H9 (cell line): ENCODE data around the gene MCF2L2. TPM values are rescaled to one million over a fixed set of nuclear protein-coding genes. Genes with fewer than 3 reads are reported as not detected.
A peak's percentile ranks its signal among the peaks of the same experiment; 100 is the strongest.

ENCODE experiments used
- DNase-seq: peaks from one replicate; pipeline ENCODE4 v3.0.0-alpha.2; 2017
- H2AFZ ChIP-seq: one replicate; pipeline ENCODE4 v1.6.1; 2013; ENCODE audit warnings: mild to moderate bottlenecking, low read length, control low read depth, moderate library complexity
- H2AK5ac ChIP-seq: 2 replicates; pipeline ENCODE4 v1.6.1; 2013; ENCODE audit warnings: low read length, control low read depth, mixed read lengths; ENCODE audit not compliant: insufficient read length
- H2BK120ac ChIP-seq: one replicate; pipeline ENCODE4 v1.6.1; 2013; ENCODE audit warnings: low read depth, mild to moderate bottlenecking, low read length, control low read depth, inconsistent platforms; ENCODE audit not compliant: poor library complexity, severe bottlenecking
- H2BK12ac ChIP-seq: 2 replicates; pipeline ENCODE4 v1.6.1; 2013; ENCODE audit warnings: low read length, control low read depth, mixed read lengths, low read depth; ENCODE audit not compliant: insufficient read length
- H2BK15ac ChIP-seq: 2 replicates; pipeline ENCODE4 v1.6.1; 2013; ENCODE audit warnings: low read depth, low read length, control low read depth
- H2BK20ac ChIP-seq: one replicate; pipeline ENCODE4 v1.6.1; 2013; ENCODE audit warnings: low read depth, mild to moderate bottlenecking, low read length, control low read depth, inconsistent platforms; ENCODE audit not compliant: poor library complexity, severe bottlenecking
- H2BK5ac ChIP-seq: 2 replicates; pipeline ENCODE4 v1.6.1; 2013; ENCODE audit warnings: low read length, control low read depth, mixed read lengths; ENCODE audit not compliant: insufficient read length
- H3K14ac ChIP-seq: 2 replicates; pipeline ENCODE4 v1.6.1; 2013; ENCODE audit warnings: low read length, control low read depth; ENCODE audit not compliant: insufficient read depth
- H3K18ac ChIP-seq: 2 replicates; pipeline ENCODE4 v1.6.1; 2013; ENCODE audit warnings: low read depth, mild to moderate bottlenecking, mixed read lengths, low read length, control low read depth; ENCODE audit not compliant: insufficient read length
- H3K23ac ChIP-seq: 2 replicates; pipeline ENCODE4 v1.6.1; 2013; ENCODE audit warnings: low read length, control low read depth, mixed read lengths, low read depth; ENCODE audit not compliant: insufficient read length
- H3K23me2 ChIP-seq: 2 replicates; pipeline ENCODE4 v1.6.1; 2013; ENCODE audit warnings: low read depth, mild to moderate bottlenecking, mixed read lengths, low read length, control low read depth; ENCODE audit not compliant: insufficient read length, poor library complexity, severe bottlenecking
- H3K27ac ChIP-seq: 2 replicates; pipeline ENCODE4 v1.5.1; 2013; ENCODE audit warnings: low read length, control low read depth, mixed read lengths, low read depth; ENCODE audit not compliant: insufficient read length
- H3K27me3 ChIP-seq: 2 replicates; pipeline ENCODE4 v1.6.1; 2013; ENCODE audit warnings: low read length, control low read depth, inconsistent platforms; ENCODE audit not compliant: insufficient read depth
- H3K4ac ChIP-seq: 2 replicates; pipeline ENCODE4 v1.6.1; 2013; ENCODE audit warnings: low read depth, mild to moderate bottlenecking, control low read depth, inconsistent platforms, low read length, moderate library complexity
- H3K4me1 ChIP-seq: 2 replicates; pipeline ENCODE4 v1.6.1; 2013; ENCODE audit warnings: low read length, control low read depth, inconsistent platforms; ENCODE audit not compliant: insufficient read depth
- H3K4me2 ChIP-seq: 2 replicates; pipeline ENCODE4 v1.6.1; 2013; ENCODE audit warnings: low read length, control low read depth, mixed read lengths; ENCODE audit not compliant: insufficient read length, insufficient read depth
- H3K56ac ChIP-seq: 2 replicates; pipeline ENCODE4 v1.6.1; 2013; ENCODE audit warnings: low read depth, mild to moderate bottlenecking, mixed read lengths, low read length, control low read depth; ENCODE audit not compliant: insufficient read length
- H3K79me1 ChIP-seq: 2 replicates; pipeline ENCODE4 v1.6.1; 2013; ENCODE audit warnings: low read depth, mild to moderate bottlenecking, moderate library complexity, low read length, control low read depth, inconsistent platforms; ENCODE audit not compliant: insufficient read depth, poor library complexity, severe bottlenecking
- H3K79me2 ChIP-seq: 2 replicates; pipeline ENCODE4 v1.6.1; 2013; ENCODE audit warnings: low read length, control low read depth, inconsistent platforms; ENCODE audit not compliant: insufficient read depth
- H3K9ac ChIP-seq: 2 replicates; pipeline ENCODE4 v1.6.1; 2013; ENCODE audit warnings: low read length, control low read depth, mixed read lengths; ENCODE audit not compliant: insufficient read length; ENCODE audit errors: extremely low read depth
- H3K9me3 ChIP-seq: one replicate; pipeline ENCODE4 v1.6.1; 2013; ENCODE audit warnings: low read depth, low read length, inconsistent platforms; ENCODE audit not compliant: control insufficient read depth
- H3T11ph ChIP-seq: one replicate; pipeline ENCODE4 v1.6.1; 2013; ENCODE audit warnings: mild to moderate bottlenecking, low read length, control low read depth, inconsistent platforms
- H4K20me1 ChIP-seq: one replicate; pipeline ENCODE4 v1.6.1; 2013; ENCODE audit not compliant: control insufficient read depth, insufficient read length, insufficient read depth
- H4K5ac ChIP-seq: 2 replicates; pipeline ENCODE4 v1.6.1; 2013; ENCODE audit warnings: low read depth, mild to moderate bottlenecking, mixed read lengths, low read length, control low read depth; ENCODE audit not compliant: insufficient read length
- H4K8ac ChIP-seq: replicated peaks from 2 replicates; pipeline ENCODE4 v1.6.1; 2013; ENCODE audit warnings: low read length, control low read depth, mixed read lengths, low read depth; ENCODE audit not compliant: insufficient read length
- H4K91ac ChIP-seq: 2 replicates; pipeline ENCODE4 v1.6.1; 2013; ENCODE audit warnings: low read depth, mild to moderate bottlenecking, moderate library complexity, mixed read lengths, low read length, control low read depth; ENCODE audit not compliant: insufficient read length
- H3K27ac Mint-ChIP-seq, 3 experiments: 2 replicates in 2 of 3; 3 replicates in 1 of 3; pipeline ENCODE4 v1.8.0; 2020 to 2021; ENCODE audit warnings: mixed read lengths in 3 of 3, mild to moderate bottlenecking in 1 of 3, moderate library complexity in 1 of 3
- H3K27me3 Mint-ChIP-seq: 2 replicates; pipeline ENCODE4 v1.8.0; 2021; ENCODE audit warnings: low read depth, mild to moderate bottlenecking, moderate library complexity, mixed read lengths
- H3K36me3 Mint-ChIP-seq, 3 experiments: 2 replicates in 2 of 3; 3 replicates in 1 of 3; pipeline ENCODE4 v1.8.0; 2020 to 2021; ENCODE audit warnings: low read depth in 3 of 3, mixed read lengths in 3 of 3; ENCODE audit not compliant: insufficient read depth in 1 of 3
- H3K4me1 Mint-ChIP-seq, 2 experiments: 2 replicates each; pipeline ENCODE4 v1.8.0; 2020; ENCODE audit warnings: mixed read lengths in 2 of 2
- H3K4me3 Mint-ChIP-seq, 2 experiments: 2 replicates in 1 of 2; 3 replicates in 1 of 2; pipeline ENCODE4 v1.8.0; 2020 to 2021; ENCODE audit warnings: mild to moderate bottlenecking in 2 of 2, mixed read lengths in 2 of 2, moderate library complexity in 1 of 2
- H3K9me3 Mint-ChIP-seq, 2 experiments: 2 replicates in 1 of 2; 3 replicates in 1 of 2; pipeline ENCODE4 v1.8.0; 2020; ENCODE audit warnings: mild to moderate bottlenecking in 2 of 2, mixed read lengths in 2 of 2, moderate library complexity in 1 of 2
- CTCF ChIP-seq: fragments of 200-600 bp; sonication (generic); conservative IDR thresholded peaks from 3 replicates; pipeline ENCODE4 v1.8.0; 2021; ENCODE audit warnings: antibody characterized with exemption, mild to moderate bottlenecking
- WGBS: extraction: QIAGEN DNeasy Blood & Tissue Kit; methylation state at CpG from one replicate; pipeline ENCODE4 v1.1.7; 2013; ENCODE audit warnings: missing lambda C conversion rate, low lambda C conversion rate, mixed read lengths; ENCODE audit not compliant: insufficient read length; ENCODE audit errors: extremely low coverage; 5-methylcytosine and 5-hydroxymethylcytosine counted together
- total RNA-seq: library from RNA; stranded (reverse); gene quantifications from 2 replicates; pipeline ENCODE4 v1.2.1, GENCODE V29; 2021

Gene MCF2L2
- total RNA-seq, 1 experiment from 2014 or later, result 6.4 TPM

GRCh38 chr3:183312433-183312832, 116.0 kb downstream of the MCF2L2 start:
- H3K27me3 Mint-ChIP-seq, result no peaks in the 10 kb centered on the region
- Histone ChIP-seq H4K20me1 (no peaks in the 10 kb centered on the region), H3K79me1 (no peaks in the 10 kb centered on the region), H2BK5ac (no peak overlapping the region), H3K14ac (no peak overlapping the region), H2BK20ac (no peak overlapping the region), H4K5ac (no peak overlapping the region), H2AFZ (no peak overlapping the region), H3K4ac (no peak overlapping the region), H3K23me2 (no peaks in the 10 kb centered on the region), H3K9me3 (no peaks in the 10 kb centered on the region), H2BK120ac (no peak overlapping the region), H2BK15ac (no peak overlapping the region), H3K27ac (no peak overlapping the region), H3K18ac (no peak overlapping the region), H3K23ac (no peak overlapping the region), H2AK5ac (no peak overlapping the region), H3K27me3 (no peaks in the 10 kb centered on the region), H3K79me2 (no peaks in the 10 kb centered on the region), H3T11ph (no peak overlapping the region), H4K91ac (no peak overlapping the region), H2BK12ac (no peak overlapping the region), H3K56ac (no peak overlapping the region), H3K9ac (no peak overlapping the region), H4K8ac (no peak overlapping the region), H3K4me1 (no peaks in the 10 kb centered on the region), H3K4me2 (no peak overlapping the region)
- H3K27ac Mint-ChIP-seq, result peak overlapping the region in 1 of 3 experiments; percentile 62; a peak in 1 of 7 replicates
- no peak overlapping the region for H3K4me3 Mint-ChIP-seq
- peaks cover 3 to 10% of the 10 kb centered on the region in 2 experiments for H3K4me1 Mint-ChIP-seq
- no CpG with 5 or more reads among the region's 2 CpGs for WGBS
- DNase-seq, result no peak
- H3K36me3 Mint-ChIP-seq, result peaks cover 0 to 21% (median 5%) of the 10 kb centered on the region in 3 experiments; a peak in 6 of 7 replicates
- no peak for TF ChIP-seq CTCF
- no peaks in the 10 kb centered on the region for H3K9me3 Mint-ChIP-seq
